GM19395 (cell line): Measurements from ENCODE around the gene CLCNKA.
A peak's percentile ranks its signal among the peaks of the same experiment; 100 is the strongest.
"Not testable (repeated sequence)": the region's sequence is repeated elsewhere in the genome, so short reads cannot be mapped to it uniquely, and the experiment has no call there.

Experiments used
- ATAC-seq: cut with Tn5 transposase; IDR thresholded peaks from one replicate; pipeline ENCODE4 v1.9.1; 2021; ENCODE audit warnings: mild to moderate bottlenecking, moderate library complexity; ENCODE audit not compliant: unreplicated experiment

CLCNKA gene

GRCh38 chr1:16021681-16022080, at the start of gene CLCNKA:
Gene CLCNKA, plus strand, starts transcription at chr1:16022036. Its CDS starts 584 bp downstream, at chr1:16022620.
- no peak for ATAC-seq

- ATAC-seq: no peak
Measured at GRCh38 chr1:15972409-15972808, 49.4 kb upstream of the CLCNKA start.

GRCh38 chr1:15973772-15974171, 48.1 kb upstream of the CLCNKA start:
- no peak for ATAC-seq

GRCh38 chr1:15974855-15975254, 47.0 kb upstream of the CLCNKA start:
- peak; percentile 37 for ATAC-seq

- peak; percentile 46 for ATAC-seq
Measured at GRCh38 chr1:15975358-15975804, 46.5 kb upstream of the CLCNKA start.

GRCh38 chr1:15975805-15976680, 45.8 kb upstream of the CLCNKA start, which contains the start of gene ZBTB17:
Gene ZBTB17, minus strand, starts transcription at chr1:15976101. Its CDS starts 27,606 bp downstream, at chr1:15948495.
- peak; percentile 63 for ATAC-seq

GRCh38 chr1:15977947-15978346, 43.9 kb upstream of the CLCNKA start:
- ATAC-seq: not testable (repeated sequence)

- ATAC-seq: no peak
Measured at GRCh38 chr1:15981679-15982078, 40.2 kb upstream of the CLCNKA start.

DNA sequence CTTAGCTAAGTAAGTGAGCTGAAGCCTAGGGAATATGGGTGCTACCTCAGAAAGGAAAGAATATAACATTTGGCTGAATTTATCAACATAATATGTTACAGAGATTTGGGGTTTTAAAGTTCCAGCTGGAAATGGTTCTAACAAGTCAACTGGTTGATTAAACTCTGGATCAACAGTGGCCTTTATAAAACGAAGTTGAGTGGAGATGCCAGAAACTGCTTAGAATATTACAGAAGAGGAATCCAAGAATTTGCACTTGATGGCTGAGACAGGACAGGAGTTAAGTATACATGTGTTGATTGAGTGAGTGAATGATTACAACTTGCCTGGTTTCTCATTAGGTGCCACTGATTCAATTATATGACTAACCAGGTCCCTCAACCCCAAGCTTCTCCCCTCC, 38.6 kb upstream of the CLCNKA start:
- ATAC-seq: no peak

GRCh38 chr1:15985611-15986297, 36.1 kb upstream of the CLCNKA start:
- no peak for ATAC-seq

- ATAC-seq: no peak
Measured at GRCh38 chr1:15988856-15989736, 32.7 kb upstream of the CLCNKA start.

- no peak for ATAC-seq
Measured at GRCh38 chr1:15989776-15990175, 32.1 kb upstream of the CLCNKA start.

DNA sequence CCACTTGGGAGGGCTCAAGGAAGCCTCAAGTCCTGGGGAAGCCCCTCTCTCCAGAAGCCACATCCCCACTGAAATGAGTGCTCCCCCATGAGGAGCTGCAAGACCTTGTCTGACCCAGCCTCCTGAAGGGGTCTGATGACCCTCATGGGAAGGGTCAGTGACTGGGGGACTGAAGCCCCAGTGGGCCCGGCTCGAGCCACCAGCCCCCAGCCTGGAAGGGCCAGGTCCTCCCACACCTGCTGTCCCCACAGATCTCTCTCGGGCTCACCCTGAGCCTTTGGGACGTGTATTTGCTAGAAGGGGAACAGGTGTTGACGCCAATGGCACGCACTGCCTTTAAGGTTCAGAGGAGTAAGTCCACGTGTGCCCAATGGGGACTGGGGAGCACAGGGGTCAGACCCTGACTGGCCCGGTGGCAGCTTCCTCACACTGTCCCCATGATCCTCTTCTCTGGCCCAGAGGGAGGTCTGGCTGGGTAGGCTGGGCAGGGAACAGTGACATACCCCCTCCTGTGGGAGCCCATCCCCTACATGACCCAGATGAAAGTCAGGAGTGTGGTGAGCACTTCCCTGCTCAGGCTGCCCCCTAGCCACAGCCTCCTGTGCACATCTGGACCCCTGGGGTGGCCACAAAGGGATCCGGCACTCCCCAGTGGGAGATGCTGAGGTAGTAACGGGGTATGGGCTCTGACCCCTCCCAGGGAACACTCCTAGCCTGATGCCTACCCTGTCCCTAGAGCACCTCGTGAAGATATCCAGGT, 30.2 kb upstream of the CLCNKA start:
- ATAC-seq: no peak

GRCh38 chr1:15992187-15992553, 29.7 kb upstream of the CLCNKA start:
- no peak for ATAC-seq

DNA sequence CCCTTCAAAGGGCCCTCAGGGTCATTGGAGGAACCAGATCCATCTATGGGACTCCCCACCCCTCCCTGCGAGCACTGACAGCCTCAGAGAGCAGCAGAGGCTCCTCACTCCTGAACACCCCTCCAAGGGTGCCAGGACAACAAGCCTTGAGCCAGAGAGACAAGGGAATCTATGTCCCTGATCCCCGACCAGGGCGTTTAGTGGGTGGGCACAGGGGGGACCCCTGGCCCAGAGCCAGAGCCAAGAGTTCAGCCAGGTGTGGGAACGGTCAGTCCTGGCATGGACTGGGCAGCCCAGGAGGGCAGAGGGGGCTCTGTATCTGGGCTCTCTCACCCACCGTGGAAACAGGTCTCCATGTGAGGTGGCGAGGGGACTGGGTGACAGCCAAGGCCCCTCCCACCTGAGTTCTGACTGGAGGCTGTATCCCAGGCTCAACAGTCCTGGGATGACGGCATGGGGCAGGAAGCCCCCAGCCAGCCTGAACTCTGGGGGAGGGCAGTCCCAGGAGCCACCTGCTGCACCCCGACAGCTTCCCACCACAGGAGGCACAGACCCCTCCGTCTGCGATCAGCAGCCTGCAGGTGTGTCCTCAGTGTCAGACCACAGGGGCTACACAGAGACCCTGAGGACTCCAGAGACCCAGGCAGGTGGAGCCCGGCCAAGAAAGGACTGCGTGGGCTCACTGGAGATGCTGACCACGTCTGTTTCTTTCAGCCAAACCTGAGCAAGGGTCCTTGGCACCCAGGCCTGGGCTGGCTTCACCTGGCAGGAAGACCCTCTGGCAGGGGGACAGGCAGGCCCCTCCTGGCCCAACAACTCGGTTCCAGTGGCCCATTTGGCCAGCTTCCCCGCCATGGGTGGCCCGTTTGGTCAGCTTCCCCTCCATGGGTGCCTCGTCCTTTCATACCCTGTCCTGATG, 29.0 kb upstream of the CLCNKA start:
- no peak for ATAC-seq

- no peak for ATAC-seq
Measured at GRCh38 chr1:15993666-15994065, 28.2 kb upstream of the CLCNKA start.

DNA sequence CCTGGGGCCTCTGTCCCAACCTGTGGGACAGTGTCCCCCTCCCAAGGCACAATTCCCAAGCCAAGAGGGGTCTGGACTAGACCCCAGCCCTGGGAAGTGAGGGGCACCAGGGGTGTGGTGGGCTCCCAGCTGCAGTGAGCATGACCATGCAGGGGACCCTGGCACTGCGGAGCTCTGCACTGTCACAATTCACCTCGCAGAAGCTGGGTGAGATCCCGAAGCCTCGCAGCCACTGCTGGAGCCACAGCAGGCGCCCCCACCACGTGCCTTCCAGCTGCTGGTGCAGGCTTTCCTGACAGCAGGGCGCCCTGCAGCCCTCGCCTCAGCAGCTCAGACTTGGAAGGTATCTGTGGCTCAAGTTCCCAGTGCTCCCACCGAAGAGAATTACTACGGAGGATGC, 27.8 kb upstream of the CLCNKA start:
- no peak for ATAC-seq

DNA sequence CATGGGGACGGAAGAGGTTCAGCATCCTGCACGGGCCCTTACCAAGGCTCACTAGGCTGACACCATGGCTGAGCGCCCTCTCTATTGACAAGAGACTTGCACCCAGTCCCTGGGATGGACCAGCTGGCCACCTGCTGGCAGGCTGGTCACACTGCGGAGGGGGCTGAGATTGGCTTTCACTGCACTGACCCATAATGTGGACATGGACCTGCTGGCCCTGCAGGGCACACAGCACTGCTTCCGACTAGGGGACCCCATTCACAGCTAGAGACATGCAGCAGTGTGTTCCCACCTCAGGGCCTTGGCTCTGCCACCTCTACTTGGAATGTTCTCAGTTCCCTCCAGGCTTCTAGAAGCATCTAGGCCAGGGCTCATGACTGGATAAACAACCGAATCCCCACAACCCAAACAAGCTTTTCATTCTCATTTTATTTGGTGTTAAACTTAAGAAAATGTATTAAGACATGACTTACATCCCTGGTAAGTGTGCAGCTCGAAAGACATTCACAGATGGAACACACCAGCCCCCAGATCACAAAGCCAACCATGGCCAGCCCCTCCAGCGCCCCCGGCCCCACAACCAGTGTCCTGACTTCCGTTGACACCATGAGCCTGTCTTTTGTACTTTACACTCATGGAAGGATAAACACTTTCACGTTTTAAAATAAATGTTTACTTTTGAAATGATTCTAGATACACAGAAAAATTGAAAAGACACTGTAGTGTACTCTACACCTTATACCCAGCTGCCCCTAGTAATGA, 27.1 kb upstream of the CLCNKA start:
- ATAC-seq: no peak
